Breast epithelium (tissue), 4 donors: ENCODE measurements around the gene SF3B5. TPM values are rescaled to one million over a fixed set of nuclear protein-coding genes. Genes with fewer than 3 reads are reported as not detected.

Source experiments
- DNase-seq, 2 donors: peaks; one replicate each; pipeline ENCODE4 v3.0.0-alpha.2; 2019; ENCODE audit warnings: low spot score in 2 of 2
- H3K27ac ChIP-seq, 2 donors: fragments of 200-600 bp; sonication (generic) in 1 of 2; one replicate each; pipeline ENCODE4 v1.5.1; 2016 to 2019; ENCODE audit warnings: mild to moderate bottlenecking in 1 of 2
- H3K27me3 ChIP-seq, 2 donors: fragments of 200-600 bp; sonication (generic) in 1 of 2; one replicate each; pipeline versions ENCODE4 v1.5.1 to v1.6.0; 2017 to 2019; ENCODE audit warnings: control low read depth in 1 of 2, mild to moderate bottlenecking in 1 of 2
- H3K36me3 ChIP-seq: fragments of 200-600 bp; one replicate; pipeline ENCODE4 v1.5.1; 2019
- H3K4me1 ChIP-seq, 2 donors: fragments of 200-600 bp; sonication (generic); one replicate each; pipeline ENCODE4 v1.5.1; 2016 to 2019; ENCODE audit warnings: control low read depth in 1 of 2
- H3K4me3 ChIP-seq, 3 donors: fragments of 200-600 bp; sonication (generic); 1 replicate in 2 of 3; 2 replicates in 1 of 3; pipeline ENCODE4 v1.5.1; 2016 to 2019; ENCODE audit warnings: mild to moderate bottlenecking in 3 of 3, moderate library complexity in 2 of 3
- H3K9me3 ChIP-seq, 2 donors: fragments of 200-600 bp; sonication (generic) in 1 of 2; one replicate each; pipeline ENCODE4 v1.5.1; 2016 to 2019; ENCODE audit warnings: control low read depth in 1 of 2
- POLR2A ChIP-seq: fragments of 450-650 bp; IDR thresholded peaks from one replicate; pipeline ENCODE4 v1.6.1; 2016; ENCODE audit warnings: antibody characterized with exemption, mild to moderate bottlenecking, moderate library complexity
- POLR2AphosphoS5 ChIP-seq, 3 donors: sonication (generic); formaldehyde crosslinking; IDR thresholded peaks; one replicate each; pipeline ENCODE4 v1.6.1; 2017; ENCODE audit warnings: antibody characterized with exemption in 3 of 3
- intact Hi-C: fragments of 100-400 bp; cut with DNase I; formaldehyde crosslinking; loops from one replicate; pipeline ENCODE4 v1.15.1; 2023; ENCODE audit warnings: low total_unique reads
- total RNA-seq, 3 donors: library from RNA; depleted of rRNA; stranded (reverse); fragments of >200 nt; gene quantifications; one replicate each; pipeline ENCODE4 v1.1.0, GENCODE V29; 2016
- TF ChIP-seq, protein P1 (sequence below), 3 donors: fragments of 450-650 bp; IDR thresholded peaks; one replicate each; pipeline ENCODE4 v1.5.1; 2016 to 2017; ENCODE audit warnings: antibody characterized with exemption in 3 of 3, mild to moderate bottlenecking in 3 of 3, moderate library complexity in 3 of 3

Gene SF3B5
- total RNA-seq, 3 donors from 2014 or later = 122 to 176 (median 155) TPM

DNA sequence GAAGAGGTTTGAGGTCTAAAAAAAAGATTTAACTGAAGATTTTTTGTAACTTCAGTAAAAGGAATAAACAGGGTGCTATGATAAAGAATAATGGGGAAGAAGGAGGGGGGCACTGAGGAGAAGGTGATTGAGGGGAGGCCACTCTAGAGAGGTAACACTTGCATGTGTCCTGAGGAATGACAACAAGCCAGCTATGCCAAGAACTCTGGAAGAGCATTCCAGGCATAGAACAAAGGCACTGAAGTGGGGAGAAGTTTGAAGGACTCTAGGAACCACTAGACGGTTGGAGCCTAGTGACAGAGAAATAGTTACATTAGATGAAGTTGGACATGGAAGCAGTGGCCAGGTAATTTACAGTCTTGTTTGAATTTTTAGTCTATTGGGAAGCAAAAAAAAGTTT is 10.8 kb upstream of the SF3B5 start:
- TF ChIP-seq, protein P1, sequence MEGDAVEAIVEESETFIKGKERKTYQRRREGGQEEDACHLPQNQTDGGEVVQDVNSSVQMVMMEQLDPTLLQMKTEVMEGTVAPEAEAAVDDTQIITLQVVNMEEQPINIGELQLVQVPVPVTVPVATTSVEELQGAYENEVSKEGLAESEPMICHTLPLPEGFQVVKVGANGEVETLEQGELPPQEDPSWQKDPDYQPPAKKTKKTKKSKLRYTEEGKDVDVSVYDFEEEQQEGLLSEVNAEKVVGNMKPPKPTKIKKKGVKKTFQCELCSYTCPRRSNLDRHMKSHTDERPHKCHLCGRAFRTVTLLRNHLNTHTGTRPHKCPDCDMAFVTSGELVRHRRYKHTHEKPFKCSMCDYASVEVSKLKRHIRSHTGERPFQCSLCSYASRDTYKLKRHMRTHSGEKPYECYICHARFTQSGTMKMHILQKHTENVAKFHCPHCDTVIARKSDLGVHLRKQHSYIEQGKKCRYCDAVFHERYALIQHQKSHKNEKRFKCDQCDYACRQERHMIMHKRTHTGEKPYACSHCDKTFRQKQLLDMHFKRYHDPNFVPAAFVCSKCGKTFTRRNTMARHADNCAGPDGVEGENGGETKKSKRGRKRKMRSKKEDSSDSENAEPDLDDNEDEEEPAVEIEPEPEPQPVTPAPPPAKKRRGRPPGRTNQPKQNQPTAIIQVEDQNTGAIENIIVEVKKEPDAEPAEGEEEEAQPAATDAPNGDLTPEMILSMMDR (IDR thresholded peaks at IDR 0.05) = no peak
- no peak for TF ChIP-seq POLR2AphosphoS5 (IDR thresholded peaks at IDR 0.05)
- Histone ChIP-seq H3K4me3 (no peak overlapping the region), H3K4me1 (no peaks in the 10 kb centered on the region), H3K27ac (no peak overlapping the region), H3K36me3 (no peaks in the 10 kb centered on the region), H3K9me3 (no peaks in the 10 kb centered on the region), H3K27me3 (no peaks in the 10 kb centered on the region)
- intact Hi-C loops = no loop called here
- DNase-seq = no peak

DNA sequence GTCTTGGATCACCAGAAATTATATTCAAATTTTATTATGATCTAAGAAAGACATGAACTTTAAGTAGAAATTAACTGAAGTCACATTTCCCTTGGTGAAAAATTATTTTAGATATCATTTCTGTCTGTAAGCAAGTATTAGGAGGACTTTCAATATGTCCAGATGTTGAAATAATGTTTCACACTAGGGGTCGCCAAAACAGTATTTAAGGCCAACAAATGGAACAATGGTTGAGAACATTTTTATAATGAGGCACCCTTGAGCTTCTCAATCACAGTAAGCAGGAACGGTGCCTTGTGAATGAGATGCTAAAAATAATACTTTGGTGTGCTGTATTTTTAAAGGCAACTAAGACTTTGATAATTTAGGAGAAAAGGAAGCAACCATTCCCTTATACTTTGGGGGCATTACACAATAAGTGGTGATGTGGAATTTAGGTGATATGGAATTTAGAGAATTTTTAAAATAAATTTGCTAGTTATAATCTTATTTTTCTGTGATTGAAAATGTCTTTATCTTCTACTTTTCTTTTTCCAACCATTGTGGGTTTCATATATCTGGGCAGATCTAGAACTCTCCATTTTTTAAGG is 9.6 kb upstream of the SF3B5 start:
- TF ChIP-seq POLR2A = no peak
- TF ChIP-seq, protein P1 (IDR thresholded peaks at IDR 0.05) = peak; percentile 36 to 73 (median 65)
- Histone ChIP-seq H3K4me3 (no peak overlapping the region), H3K36me3 (no peaks in the 10 kb centered on the region), H3K4me1 (no peaks in the 10 kb centered on the region), H3K27ac (no peak overlapping the region), H3K27me3 (no peaks in the 10 kb centered on the region), H3K9me3 (no peaks in the 10 kb centered on the region)
- intact Hi-C loops = no loop called here
- DNase-seq = no peak

DNA sequence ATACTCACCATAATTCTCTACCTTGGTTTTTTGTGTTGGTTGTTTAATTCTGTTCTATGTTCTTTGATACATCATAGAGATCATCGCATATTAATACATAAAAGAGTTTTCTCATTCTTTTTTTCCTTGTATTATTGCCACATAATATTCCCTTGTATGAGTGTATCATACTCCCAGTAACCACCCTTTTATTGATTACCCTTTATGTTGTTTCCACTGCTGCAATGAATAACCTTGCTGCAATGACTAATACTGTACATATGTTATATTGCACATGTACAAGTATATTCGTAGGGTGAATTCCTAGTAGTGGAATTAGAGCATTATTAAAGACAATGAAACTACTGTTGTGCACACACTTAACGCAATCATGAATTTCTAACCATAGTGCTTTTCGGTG is 9.1 kb upstream of the SF3B5 start:
- Histone ChIP-seq H3K4me3 (no peak overlapping the region), H3K9me3 (no peaks in the 10 kb centered on the region), H3K27me3 (no peaks in the 10 kb centered on the region), H3K36me3 (no peaks in the 10 kb centered on the region), H3K4me1 (no peaks in the 10 kb centered on the region), H3K27ac (no peak overlapping the region)
- TF ChIP-seq, protein P1 (IDR thresholded peaks at IDR 0.05) = no peak
- no peak for TF ChIP-seq POLR2AphosphoS5 (IDR thresholded peaks at IDR 0.05)
- no peak for TF ChIP-seq POLR2A
- intact Hi-C loops = no loop called here
- DNase-seq = no peak

DNA sequence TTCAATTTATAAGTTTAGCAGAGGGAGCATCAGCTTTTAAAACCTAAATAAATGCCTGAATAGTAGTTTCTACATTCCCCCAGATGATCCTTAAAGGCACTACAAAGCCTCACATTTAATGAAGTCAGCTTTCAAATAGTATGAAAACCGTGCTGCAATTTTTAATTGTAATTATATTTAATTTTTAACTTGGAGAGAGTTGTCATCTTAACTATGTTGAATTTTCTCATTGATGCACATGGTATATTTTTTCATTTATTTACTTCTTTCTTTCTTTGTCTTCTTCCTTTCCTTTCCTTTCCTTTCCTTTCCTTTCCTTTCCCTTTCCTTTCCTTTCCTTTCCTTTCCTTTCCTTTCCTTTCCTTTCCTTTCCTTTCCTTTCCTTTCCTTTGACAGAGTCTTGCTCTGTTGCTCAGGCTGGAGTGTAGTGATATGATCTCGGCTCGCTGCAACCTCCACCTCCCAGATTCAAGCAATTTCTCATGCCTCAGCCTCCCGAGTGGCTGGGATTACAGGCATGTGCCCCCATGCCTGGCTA is 7.7 kb upstream of the SF3B5 start:
- no peaks in the 10 kb centered on the region for H3K27me3 ChIP-seq
- H3K9me3 ChIP-seq = no peaks in the 10 kb centered on the region
- H3K27ac ChIP-seq = no peak overlapping the region
- no peaks in the 10 kb centered on the region for H3K36me3 ChIP-seq
- H3K4me3 ChIP-seq = no peak overlapping the region
- TF ChIP-seq POLR2A (no peak), POLR2AphosphoS5 (IDR thresholded peaks at IDR 0.05) (no peak)
- TF ChIP-seq, protein P1 (IDR thresholded peaks at IDR 0.05) = no peak
- intact Hi-C loops = no loop called here
- no peak for DNase-seq
- no peaks in the 10 kb centered on the region for H3K4me1 ChIP-seq

DNA sequence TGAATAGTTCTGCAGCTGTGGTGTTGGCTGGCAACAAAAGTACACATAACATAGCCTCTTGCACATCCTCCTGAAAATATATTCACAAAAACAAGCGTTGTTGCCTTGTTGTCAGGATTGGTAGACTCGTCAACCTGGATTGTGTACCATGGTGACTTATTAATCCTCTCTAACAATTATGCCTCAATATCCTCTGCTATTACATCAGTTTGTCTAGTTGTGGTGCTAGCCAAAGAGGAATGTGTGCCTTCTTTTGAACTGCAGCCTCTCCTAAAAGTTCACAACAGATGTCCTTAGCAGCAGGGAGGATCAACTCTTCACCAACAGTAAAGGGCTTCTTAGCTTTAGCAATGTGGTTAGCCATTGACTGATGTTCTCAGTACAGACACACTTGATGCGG is 3.6 kb upstream of the SF3B5 start:
- DNase-seq = no peak
- Histone ChIP-seq H3K27me3 (no peaks in the 10 kb centered on the region), H3K27ac (no peak overlapping the region), H3K9me3 (no peaks in the 10 kb centered on the region), H3K4me1 (peaks cover 2 to 5% of the 10 kb centered on the region in 2 donors), H3K36me3 (no peaks in the 10 kb centered on the region), H3K4me3 (no peak overlapping the region)
- intact Hi-C loops = loop anchor here (1.0 kb wide), 1 partner anchor 8 kb away; no protein-coding TSS in a partner anchor
- TF ChIP-seq POLR2AphosphoS5 (IDR thresholded peaks at IDR 0.05) (no peak), POLR2A (no peak)
- TF ChIP-seq, protein P1 (IDR thresholded peaks at IDR 0.05) = no peak
